Suppressor macrophage (primary cell): ENCODE measurements around the gene GCK.
"Not testable (repeated sequence)": the region's sequence is repeated elsewhere in the genome, so short reads cannot be mapped to it uniquely, and the experiment has no call there.

Experiments used
- DNase-seq, 4 experiments: peaks; one replicate each; pipeline ENCODE4 v3.0.0-alpha.2; 2020 to 2022

Gene GCK

DNA sequence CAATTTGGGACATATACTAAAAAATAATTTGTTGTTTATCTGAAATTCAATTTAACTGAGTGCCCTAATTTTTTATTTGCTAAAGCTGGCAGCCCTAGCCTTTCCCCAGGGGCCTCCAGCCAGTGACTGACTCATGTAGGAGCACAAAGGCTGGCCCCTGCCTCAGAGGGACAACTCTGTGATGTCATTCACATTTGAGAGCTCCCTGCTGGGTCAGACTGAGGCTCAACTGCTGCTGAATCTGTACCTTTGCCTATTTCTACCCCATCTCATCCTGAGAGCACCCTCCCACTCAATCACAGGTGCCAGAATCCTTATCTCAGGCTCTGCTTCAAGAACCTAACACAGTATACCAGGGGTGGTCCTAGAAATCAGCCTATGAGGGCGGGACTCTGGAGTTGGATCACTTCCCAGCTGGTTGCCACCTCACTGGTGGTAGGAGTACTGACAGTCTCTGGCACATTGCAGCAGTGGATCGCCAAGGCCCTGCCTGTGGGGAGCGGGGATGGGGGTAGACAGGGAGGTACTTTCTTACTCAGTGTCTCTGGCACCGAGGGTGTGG, 11.6 kb downstream of the GCK start:
- DNase-seq: no peak

DNA sequence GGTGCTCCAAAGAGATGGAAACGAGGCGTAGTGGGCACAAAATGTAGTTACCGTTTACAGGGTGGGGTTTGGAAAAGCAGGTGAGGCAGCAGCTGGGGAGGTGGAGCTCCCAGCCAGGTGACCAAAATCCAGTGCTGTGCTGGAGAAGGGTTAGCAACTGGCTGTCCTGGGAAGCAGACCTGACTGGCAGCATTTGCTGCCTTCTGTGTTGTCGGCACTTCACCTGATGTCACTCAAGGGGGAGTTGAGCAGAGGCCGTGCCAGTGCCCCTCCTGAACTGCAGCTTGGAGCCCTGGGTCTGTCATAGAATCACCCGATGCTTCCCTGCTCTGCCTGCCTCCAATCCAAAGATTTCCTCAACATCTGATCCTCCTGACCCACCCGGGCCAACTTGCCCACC, 12.8 kb downstream of the GCK start:
- DNase-seq: no peak

- no peak for DNase-seq
These were observed 13.5 kb downstream of the GCK start for GRCh38 chr7:44175730-44176129.

DNA sequence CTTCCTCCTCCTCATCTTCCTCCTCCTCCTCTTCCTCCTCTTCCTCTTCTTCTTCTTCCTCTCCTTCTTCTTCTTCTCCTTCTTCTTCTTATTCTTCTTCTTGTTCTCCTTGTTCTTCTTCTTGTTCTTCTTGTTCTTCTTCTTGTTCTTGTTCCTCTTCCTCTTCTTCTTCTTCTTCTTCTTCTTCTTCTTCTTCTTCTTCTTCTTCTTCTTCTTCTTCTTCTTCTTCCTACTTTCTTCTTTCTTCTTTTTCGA, 14.6 kb downstream of the GCK start:
- not testable (repeated sequence) for DNase-seq

- DNase-seq: no peak
These were observed 15.1 kb downstream of the GCK start for GRCh38 chr7:44173911-44174693.

- DNase-seq: no peak
These were observed 16.3 kb downstream of the GCK start for GRCh38 chr7:44172803-44173424.

DNA sequence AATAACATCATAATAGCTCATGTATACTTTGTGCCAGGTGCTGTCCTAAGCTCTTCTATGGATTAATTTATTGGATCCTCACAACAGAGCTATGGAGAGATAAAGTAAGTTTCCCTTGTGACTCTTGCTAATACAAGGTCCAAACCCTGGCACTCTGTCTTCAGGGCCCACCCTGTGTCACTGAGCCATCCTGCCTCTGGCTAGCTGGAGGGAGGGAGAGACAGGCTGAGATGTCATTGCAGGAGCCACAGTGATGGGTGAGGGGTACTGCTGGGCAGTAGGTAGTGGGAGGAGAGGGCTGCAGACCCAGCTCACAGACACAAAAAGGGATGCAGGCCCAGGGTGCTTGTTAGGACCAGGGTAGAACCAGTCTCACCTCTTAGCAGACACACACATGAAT, 16.9 kb downstream of the GCK start:
- DNase-seq: no peak

- not testable (repeated sequence) for DNase-seq
These were observed 17.3 kb downstream of the GCK start for GRCh38 chr7:44171901-44172300.

DNA sequence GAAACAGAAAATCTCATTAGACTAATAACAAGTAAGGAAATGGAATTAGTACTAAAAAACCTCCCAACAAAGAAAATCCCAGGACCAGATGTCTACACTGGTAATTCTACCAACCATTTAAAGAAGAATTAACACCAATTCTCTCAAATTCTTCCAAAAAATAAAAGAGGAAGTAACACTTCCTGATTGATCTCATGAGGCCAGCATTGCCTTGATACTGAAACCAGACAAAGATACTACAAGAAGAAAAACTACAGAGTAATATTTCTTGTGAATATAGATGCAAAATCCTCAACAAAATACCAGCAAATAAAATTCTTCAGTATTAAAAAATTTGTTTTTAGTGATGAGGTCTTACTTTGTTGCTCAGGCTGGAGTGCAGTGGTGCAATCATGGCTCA, 21.3 kb downstream of the GCK start:
- peak in 3 of 4 experiments; percentile 5 to 57 (median 48) for DNase-seq

DNA sequence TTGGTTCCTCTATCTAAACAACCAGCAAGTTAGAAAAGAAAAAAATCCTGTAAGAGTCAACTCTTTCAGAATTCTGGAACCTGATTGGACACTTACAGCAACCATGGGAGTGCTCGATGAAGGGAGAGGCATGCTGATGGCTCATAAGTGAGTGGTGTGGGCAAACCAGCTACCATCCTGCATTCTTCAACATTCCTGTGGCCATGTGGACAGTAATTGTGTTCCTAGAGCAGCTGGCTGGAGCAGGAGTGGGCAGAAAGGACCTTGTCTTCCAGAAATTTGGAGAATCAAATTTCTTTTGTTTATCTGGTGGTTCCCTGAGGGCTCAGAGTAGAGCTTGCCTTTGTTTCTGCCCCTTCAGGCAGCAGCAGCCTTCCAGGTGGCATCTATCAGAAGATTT, 25.6 kb downstream of the GCK start:
- no peak for DNase-seq

DNA sequence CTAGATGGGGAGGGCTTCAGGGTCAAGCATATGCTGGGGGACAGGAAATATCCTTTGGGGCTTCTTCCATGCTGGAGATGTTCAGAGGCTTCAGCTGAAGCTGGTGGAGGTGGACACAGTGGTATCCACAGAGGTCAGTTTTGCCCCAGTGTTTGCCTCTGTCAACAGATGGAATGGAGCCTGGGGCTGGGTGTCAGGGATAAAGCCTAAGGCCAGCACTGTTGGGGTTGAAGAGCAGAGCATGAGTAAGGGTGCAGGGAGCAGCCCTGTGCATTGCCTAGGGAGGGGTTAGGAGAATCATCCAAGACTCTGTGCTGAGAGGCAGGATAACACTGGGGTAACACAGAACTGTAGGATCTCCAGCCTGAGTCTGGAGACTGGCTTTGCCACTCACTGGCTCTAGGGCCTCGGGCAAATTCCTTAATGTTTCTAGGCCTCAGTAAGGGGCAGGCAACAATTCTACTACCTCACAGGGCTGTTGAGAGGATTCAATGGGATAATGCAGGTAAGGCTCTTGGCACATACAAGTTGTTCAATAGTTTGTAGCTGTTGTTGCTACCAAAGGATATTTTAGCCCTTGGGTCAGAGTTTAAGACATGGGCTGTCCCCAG, 26.3 kb downstream of the GCK start:
- DNase-seq: no peak

DNA sequence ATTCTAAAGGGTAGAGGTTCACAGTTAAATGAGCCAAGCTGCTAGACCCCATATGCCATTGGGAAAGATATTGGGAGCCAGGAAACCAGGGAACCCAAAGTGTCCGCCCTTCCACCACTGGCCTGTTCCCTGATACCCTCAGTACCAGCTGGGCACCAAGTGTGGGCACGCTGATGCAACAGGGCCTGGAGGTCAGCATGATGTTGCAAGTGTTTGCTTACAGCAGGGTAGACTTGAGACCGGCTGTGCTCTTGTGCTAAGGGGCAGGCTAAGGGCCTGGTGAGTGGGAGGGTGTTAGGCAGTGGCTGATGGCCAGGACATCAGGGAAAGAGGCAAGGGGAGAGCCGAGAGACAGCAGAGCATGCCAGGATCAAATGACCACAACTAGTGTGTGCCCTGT, 27.1 kb downstream of the GCK start:
- no peak for DNase-seq

DNA sequence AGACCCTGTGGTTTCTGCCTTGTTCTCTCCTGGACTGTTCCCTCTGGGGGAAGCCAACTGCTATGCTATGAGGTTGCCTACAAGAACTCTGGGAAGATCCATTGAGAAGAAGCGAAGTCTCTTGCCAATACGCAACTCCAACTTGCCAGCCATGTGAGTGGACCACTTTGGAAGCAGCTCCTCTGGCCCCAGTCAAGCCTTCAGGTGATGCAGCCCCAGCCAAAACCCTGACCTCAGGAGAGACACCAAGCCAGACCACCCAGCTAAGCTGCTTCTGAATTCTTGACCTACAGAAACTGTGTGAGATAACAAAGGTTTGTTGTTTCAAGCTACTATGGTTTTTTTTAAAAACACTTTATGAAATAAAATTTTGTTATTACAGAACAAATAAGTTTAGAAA, 27.9 kb downstream of the GCK start:
- DNase-seq: no peak

DNA sequence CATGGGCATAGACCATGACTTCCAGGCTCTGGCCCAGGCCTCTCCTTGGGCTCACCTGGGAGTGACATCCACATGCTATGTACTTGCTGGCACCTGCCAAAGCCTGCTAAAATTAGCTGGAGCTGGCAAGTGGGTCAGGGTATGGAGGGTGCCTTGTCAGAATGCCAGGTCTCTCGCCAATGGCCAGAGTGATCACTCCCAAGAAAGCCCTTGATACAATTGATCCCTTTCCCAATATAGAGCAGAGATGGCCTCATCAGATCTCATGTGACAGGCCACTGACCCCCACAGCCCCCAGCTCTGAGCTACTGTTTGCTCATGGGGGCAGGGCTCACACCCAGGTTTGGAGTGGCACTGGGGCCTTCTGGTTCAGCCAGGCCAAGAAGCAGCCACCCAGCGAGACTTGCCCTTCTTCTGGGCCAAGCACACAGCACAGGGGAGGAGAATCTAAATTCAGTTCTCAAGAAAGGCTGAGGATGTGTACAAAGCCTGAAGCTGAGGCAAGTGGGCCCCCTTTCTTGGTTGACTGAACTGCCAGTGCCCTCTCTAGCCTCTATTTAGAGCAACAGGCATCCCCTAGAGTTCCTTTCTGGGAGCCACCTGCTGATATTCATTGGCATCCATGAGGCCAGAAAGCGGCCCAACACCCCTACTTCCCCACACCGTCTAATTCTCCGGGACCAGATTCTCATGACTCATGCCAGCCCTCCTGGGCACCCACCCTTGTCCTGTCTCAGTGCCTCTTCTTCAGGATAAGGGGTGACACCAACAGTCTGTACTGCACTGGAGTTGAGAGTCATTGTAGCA, 29.2 kb downstream of the GCK start:
- no peak for DNase-seq

GRCh38 chr7:44158873-44159631, 30.2 kb downstream of the GCK start:
- DNase-seq: no peak

DNA sequence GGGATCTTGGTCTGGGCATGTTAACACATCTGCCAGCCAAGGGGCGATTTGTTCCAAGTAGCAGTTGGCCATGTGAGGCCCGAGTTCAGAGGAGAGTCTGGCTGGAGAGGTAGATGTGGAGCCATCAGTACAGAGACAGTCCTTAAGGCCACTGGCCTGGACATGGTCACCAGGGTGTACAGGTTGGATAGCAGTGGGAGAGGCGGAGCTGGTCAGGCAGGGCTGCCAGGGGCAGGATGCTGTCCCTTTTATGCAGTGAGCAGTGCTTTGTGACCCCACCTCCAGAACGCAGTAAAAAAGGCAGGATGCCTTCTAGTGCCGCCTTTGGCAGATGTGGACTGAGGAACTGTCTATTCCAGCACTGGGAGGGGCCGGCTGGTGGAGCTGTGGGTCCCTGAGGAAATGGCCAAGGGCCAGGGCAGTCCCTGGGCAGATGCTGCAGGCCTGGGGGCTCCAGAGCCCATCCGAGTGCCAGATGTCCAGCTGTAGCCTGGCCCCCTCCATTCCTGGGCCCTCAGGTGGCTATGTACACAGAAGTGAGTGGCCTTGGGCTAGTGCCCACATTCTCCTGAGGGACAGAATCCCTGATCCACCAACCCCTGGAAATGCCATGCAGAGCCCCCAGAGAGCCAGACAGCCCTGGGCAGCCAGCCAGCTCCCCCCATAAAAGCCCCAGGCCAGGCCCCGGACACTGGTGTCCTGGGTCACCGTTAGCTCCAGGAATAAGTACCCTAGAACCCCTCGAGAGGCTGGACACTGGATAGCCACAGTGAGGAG, 31.0 kb downstream of the GCK start:
- DNase-seq: no peak

DNA sequence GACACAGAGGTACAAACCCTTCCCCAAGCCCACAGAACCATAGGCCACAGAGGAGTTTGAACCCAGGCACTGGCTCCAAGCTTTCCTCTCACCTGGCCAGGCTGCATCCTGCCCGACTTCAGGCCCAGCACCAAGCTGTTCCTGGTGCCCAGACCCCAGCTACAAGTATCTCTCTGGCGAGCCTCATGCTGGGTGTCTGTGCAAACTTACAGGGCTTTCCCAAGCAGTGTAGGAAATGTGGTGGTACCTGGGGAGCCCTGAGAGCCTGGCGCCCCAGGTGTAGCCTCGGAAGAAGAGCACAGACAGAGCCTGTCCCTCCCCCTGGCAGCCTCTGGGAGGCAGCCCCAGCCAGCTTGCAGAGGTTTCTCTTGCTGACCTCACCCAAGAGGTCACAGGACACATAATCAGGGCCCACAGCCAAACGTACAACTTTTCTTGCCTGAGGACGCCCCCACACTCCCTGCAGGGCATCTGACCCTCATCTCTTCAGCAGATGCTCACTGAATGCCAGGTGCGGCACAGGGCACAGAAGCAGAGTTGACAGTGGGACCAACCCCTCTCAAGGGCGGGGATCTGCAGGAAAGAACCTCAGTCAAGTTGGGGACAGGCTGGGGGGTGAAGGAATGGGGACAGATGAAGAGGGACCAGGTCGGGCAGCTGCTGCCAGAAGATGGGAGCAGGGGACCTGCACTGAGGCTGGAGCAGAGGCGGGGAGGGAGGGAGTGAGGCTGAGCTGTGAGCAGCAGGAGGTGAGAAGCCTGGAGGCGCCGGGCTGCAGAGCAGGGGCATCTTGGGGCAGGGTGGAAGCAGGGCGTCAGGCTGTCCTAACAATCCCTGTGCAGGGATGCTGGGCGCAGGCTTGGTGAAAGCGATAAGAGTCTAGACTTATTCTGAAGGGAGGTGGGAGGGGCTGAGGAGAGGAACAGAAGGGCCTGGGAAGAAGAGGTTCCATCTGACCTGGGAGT, 31.8 kb downstream of the GCK start:
- DNase-seq: peak in 1 of 4 experiments; percentile 14

GRCh38 chr7:44156453-44157010, 32.7 kb downstream of the GCK start:
- DNase-seq: peak in 1 of 4 experiments; percentile 13

DNA sequence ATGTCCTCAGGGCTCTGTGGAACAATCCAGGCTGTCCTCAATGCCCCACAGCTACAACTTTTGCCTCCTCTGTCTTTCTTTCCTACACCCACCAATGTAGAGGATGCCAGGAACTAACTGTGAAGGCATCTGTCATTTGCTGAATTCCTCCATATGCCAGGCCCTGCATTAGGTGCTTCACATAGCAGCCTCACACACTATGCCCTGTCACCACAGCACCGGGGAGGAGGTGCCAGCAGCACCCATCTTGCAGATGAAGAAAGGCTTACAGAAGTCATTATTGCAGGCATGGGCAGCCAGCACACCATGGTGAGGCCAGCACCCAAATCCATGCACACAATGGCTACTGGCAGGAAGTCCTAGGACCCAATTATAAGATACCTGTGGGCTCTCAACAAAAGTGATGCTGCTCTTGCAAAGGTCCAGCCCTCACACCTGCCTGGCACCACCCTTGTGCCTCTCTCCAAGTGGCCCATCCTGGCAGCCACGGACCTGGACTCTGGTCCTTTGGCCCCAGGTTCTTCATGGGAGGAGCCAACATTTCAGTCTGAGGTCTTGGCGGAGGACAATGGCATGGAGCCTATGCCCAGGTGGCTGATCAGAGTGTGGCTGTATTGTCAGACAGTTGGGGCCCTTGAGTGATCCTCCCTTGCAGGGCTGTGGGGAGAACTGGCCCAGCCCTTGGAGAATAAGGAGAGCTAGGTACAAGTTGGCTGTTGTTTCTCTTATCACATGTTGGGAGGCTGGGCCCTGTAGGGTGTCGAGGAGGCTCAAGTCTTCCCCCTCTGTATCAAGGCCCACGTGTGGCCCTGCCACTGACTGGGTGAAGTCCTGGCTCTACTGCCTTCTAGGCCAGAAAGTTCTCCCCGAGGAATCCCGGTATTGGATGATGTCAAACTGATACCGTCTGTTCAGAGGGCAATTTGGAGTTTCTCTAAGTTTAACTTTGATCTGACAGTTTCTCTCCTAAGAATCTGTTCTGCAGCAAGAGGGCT, 33.8 kb downstream of the GCK start:
- DNase-seq: no peak
